IMR-90 (cell line): ENCODE measurements around the gene PRTFDC1. TPM values are rescaled to one million over a fixed set of nuclear protein-coding genes. Genes with fewer than 3 reads are reported as not detected.

Experiments used
- ATAC-seq: fragments of 200-7000 bp; cut with Tn5 transposase; 2 replicates; pipeline ENCODE4 v1.9.1; 2020; ENCODE audit warnings: low read depth, mild to moderate bottlenecking, moderate library complexity
- BruUV-seq: library from RNA; stranded (reverse); fragments of 400-500 nt; replicated peaks from 2 replicates; lab custom pipeline; 2021; lab: Mats Ljungman, UMichigan
- CTCF ChIA-PET: fragments of 300-600 bp; formaldehyde crosslinking; extraction: SDS; loops from one replicate; lab custom pipeline; 2021; ENCODE audit warnings: antibody characterized with exemption; lab: Yijun Ruan, JAX
- POLR2A ChIA-PET: fragments of 300-600 bp; sonication (Branson Sonifier 250); formaldehyde crosslinking; loops from one replicate; lab custom pipeline; 2022; ENCODE audit warnings: antibody characterized with exemption; ENCODE audit not compliant: unreplicated experiment; lab: Charles Lee
- DNase-seq: peaks from one replicate; pipeline ENCODE4 v3.0.0; 2013
- H2AFZ ChIP-seq: replicated peaks from 2 replicates; pipeline ENCODE3; 2013; ENCODE audit warnings: low read length, mild to moderate bottlenecking; ENCODE audit not compliant: poor library complexity
- H2AK5ac ChIP-seq: 2 replicates; pipeline ENCODE4 v1.6.1; 2013; ENCODE audit warnings: low read depth, low read length, inconsistent platforms
- H2AK9ac ChIP-seq: replicated peaks from 2 replicates; pipeline ENCODE3; 2013; ENCODE audit warnings: mild to moderate bottlenecking, low read depth, low read length, moderate library complexity; ENCODE audit not compliant: poor library complexity
- H2BK120ac ChIP-seq: 2 replicates; pipeline ENCODE4 v1.6.1; 2013; ENCODE audit warnings: low read depth, low read length, inconsistent platforms
- H2BK15ac ChIP-seq: 3 replicates; pipeline ENCODE4 v1.6.1; 2013; ENCODE audit warnings: low read depth, low read length, inconsistent platforms
- H2BK20ac ChIP-seq: 2 replicates; pipeline ENCODE4 v1.6.1; 2013; ENCODE audit warnings: low read depth, mild to moderate bottlenecking, inconsistent platforms, low read length, moderate library complexity
- H2BK5ac ChIP-seq: 2 replicates; pipeline ENCODE4 v1.6.1; 2013; ENCODE audit warnings: mild to moderate bottlenecking, low read depth, low read length, inconsistent platforms; ENCODE audit not compliant: poor library complexity, severe bottlenecking
- H3K14ac ChIP-seq: replicated peaks from 2 replicates; pipeline ENCODE4 v1.6.1; 2013; ENCODE audit warnings: low read depth, low read length, inconsistent platforms
- H3K18ac ChIP-seq: 2 replicates; pipeline ENCODE4 v1.6.1; 2013; ENCODE audit warnings: low read depth, low read length, control low read depth
- H3K23ac ChIP-seq: 2 replicates; pipeline ENCODE4 v1.6.1; 2013; ENCODE audit warnings: low read depth, low read length, inconsistent platforms
- H3K27ac ChIP-seq: 2 replicates; pipeline ENCODE4 v1.5.1; 2013; ENCODE audit warnings: mild to moderate bottlenecking, control low read depth, low read length; ENCODE audit not compliant: insufficient read depth
- H3K27me3 ChIP-seq: 2 replicates; pipeline ENCODE4 v1.6.1; 2013; ENCODE audit warnings: low read length; ENCODE audit not compliant: control insufficient read depth, insufficient read depth
- H3K36me3 ChIP-seq: 2 replicates; pipeline ENCODE4 v1.6.1; 2013; ENCODE audit warnings: low read length, mixed read lengths; ENCODE audit not compliant: control insufficient read depth, insufficient read depth
- H3K4ac ChIP-seq: 2 replicates; pipeline ENCODE4 v1.6.1; 2013; ENCODE audit warnings: low read depth, low read length, inconsistent platforms
- H3K4me1 ChIP-seq: 2 replicates; pipeline ENCODE4 v1.6.1; 2013; ENCODE audit warnings: low read length, mixed read lengths; ENCODE audit not compliant: control insufficient read depth, insufficient read depth
- H3K4me2 ChIP-seq: 2 replicates; pipeline ENCODE4 v1.6.1; 2013; ENCODE audit warnings: low read depth, mild to moderate bottlenecking, control low read depth, low read length, moderate library complexity
- H3K4me3 ChIP-seq: 2 replicates; pipeline ENCODE4 v1.5.1; 2013; ENCODE audit warnings: low read depth, mild to moderate bottlenecking, control low read depth, low read length, moderate library complexity; ENCODE audit not compliant: insufficient read depth
- H3K56ac ChIP-seq: 2 replicates; pipeline ENCODE4 v1.6.1; 2013; ENCODE audit warnings: low read length, inconsistent platforms; ENCODE audit not compliant: insufficient read depth; ENCODE audit errors: extremely low read depth
- H3K79me1 ChIP-seq, 2 experiments: 2 replicates each; pipeline ENCODE4 v1.6.1; 2013; ENCODE audit warnings: low read length in 2 of 2, inconsistent platforms in 1 of 2, low read depth in 1 of 2
- H3K9ac ChIP-seq: 2 replicates; pipeline ENCODE4 v1.6.1; 2013; ENCODE audit warnings: low read depth, low read length, control low read depth
- H3K9me1 ChIP-seq: 2 replicates; pipeline ENCODE4 v1.6.1; 2013; ENCODE audit warnings: low read length, inconsistent platforms; ENCODE audit not compliant: insufficient read depth
- H3K9me3 ChIP-seq: 2 replicates; pipeline ENCODE4 v1.6.1; 2013; ENCODE audit warnings: low read length; ENCODE audit not compliant: control insufficient read depth, insufficient read depth
- H4K20me1 ChIP-seq: 2 replicates; pipeline ENCODE4 v1.6.1; 2013; ENCODE audit warnings: low read length, inconsistent platforms; ENCODE audit not compliant: insufficient read depth
- H4K5ac ChIP-seq: 2 replicates; pipeline ENCODE4 v1.6.1; 2013; ENCODE audit warnings: mild to moderate bottlenecking, low read depth, low read length, control low read depth
- H4K8ac ChIP-seq, 2 experiments: 2 replicates each; pipeline ENCODE4 v1.6.1; 2013; ENCODE audit warnings: low read depth in 2 of 2, low read length in 2 of 2, control low read depth in 1 of 2, inconsistent platforms in 1 of 2
- H4K91ac ChIP-seq: 2 replicates; pipeline ENCODE4 v1.6.1; 2013; ENCODE audit warnings: low read depth, low read length, inconsistent platforms; ENCODE audit not compliant: insufficient read depth
- CHD1 ChIP-seq: IDR thresholded peaks from 2 replicates; pipeline ENCODE4 v1.6.1; 2012; ENCODE audit warnings: low read depth, low read length, improper control_type of control experiment
- FOS ChIP-seq: fragments of 150-350 bp; IDR thresholded peaks from 2 replicates; pipeline ENCODE4 v1.6.1; 2016; ENCODE audit warnings: low read depth, low read length
- MAZ ChIP-seq: IDR thresholded peaks from 2 replicates; pipeline ENCODE4 v1.6.1; 2012; ENCODE audit warnings: low read depth, mild to moderate bottlenecking, low read length, improper control_type of control experiment, moderate library complexity, borderline replicate concordance
- MXI1 ChIP-seq: IDR thresholded peaks from 2 replicates; pipeline ENCODE4 v1.6.1; 2012; ENCODE audit warnings: low read depth, mild to moderate bottlenecking, low read length, moderate library complexity, borderline replicate concordance
- RFX5 ChIP-seq: IDR thresholded peaks from 2 replicates; pipeline ENCODE4 v1.8.0; 2012; ENCODE audit warnings: low read depth, mild to moderate bottlenecking, low read length, moderate library complexity
- WGBS, 2 experiments: methylation state at CpG; one replicate each; pipeline versions ENCODE4 v1.1.5 to v1.1.7; 2013; ENCODE audit warnings: missing lambda C conversion rate in 2 of 2; ENCODE audit not compliant: insufficient read length in 1 of 2; ENCODE audit errors: extremely low coverage in 2 of 2; 5-methylcytosine and 5-hydroxymethylcytosine counted together
- dilution Hi-C: fragments of 300-500 bp; cut with HindIII; formaldehyde crosslinking; loops from one replicate; pipeline ENCODE4 v1.14.3; 2018; ENCODE audit warnings: low sequenced_read_pairs; ENCODE audit not compliant: unreplicated experiment
- in situ Hi-C: fragments of 300-500 bp; cut with MboI; formaldehyde crosslinking; loops from 3 replicates; pipeline ENCODE4 v1.14.3; 2019; ENCODE audit warnings: low sequenced_read_pairs, inconsistent platforms, mixed read lengths
- intact Hi-C: fragments of 100-400 bp; cut with micrococcal nuclease; formaldehyde crosslinking; loops from 2 replicates; pipeline ENCODE4 v1.10.0; 2022
- polyA plus RNA-seq, 3 experiments: library from polyadenylated mRNA; depleted of rRNA; stranded (reverse); fragments of >200 nt; gene quantifications; 2 replicates each; pipeline ENCODE4 v1.2.3, GENCODE V29; 2012; ENCODE audit warnings: low replicate concordance in 1 of 3
- total RNA-seq: library from RNA; depleted of rRNA; stranded (reverse); fragments of >200 nt; gene quantifications from 2 replicates; pipeline ENCODE4 v1.2.3, GENCODE V29; 2012

The PRTFDC1 gene
- total and polyA plus RNA-seq, 2 of the 4 experiments (the other 2 are of a cell fraction) = 12.3 to 17.9 TPM

- Histone ChIP-seq H2BK20ac (no peak overlapping the region), H3K14ac (no peak overlapping the region), H3K4ac (no peak overlapping the region), H3K56ac (no peak overlapping the region), H3K79me1 (peaks cover 0 to 8% of the 10 kb centered on the region in 2 experiments; a peak in 1 of 4 replicates), H3K23ac (no peak overlapping the region), H4K5ac (no peak overlapping the region), H3K36me3 (no peaks in the 10 kb centered on the region), H2BK5ac (no peak overlapping the region), H4K91ac (peak overlapping the region; percentile 20; the same call in 1 of the 2 replicates), H3K9me3 (no peaks in the 10 kb centered on the region), H3K9ac (no peak overlapping the region), H4K8ac (no peak overlapping the region), H3K4me1 (peaks cover 7% of the 10 kb centered on the region), H2BK15ac (no peak overlapping the region), H2AK9ac (no peak overlapping the region), H3K27ac (no peak overlapping the region), H2AFZ (no peak overlapping the region), H2AK5ac (no peak overlapping the region), H3K4me3 (no peak overlapping the region), H3K27me3 (no peaks in the 10 kb centered on the region), H3K9me1 (peaks cover 13% of the 10 kb centered on the region), H2BK120ac (peak overlapping the region; percentile 27; the same call in 1 of the 2 replicates), H4K20me1 (no peaks in the 10 kb centered on the region), H3K4me2 (no peak overlapping the region), H3K18ac (no peak overlapping the region)
- POLR2A ChIA-PET = no interaction called here
- dilution Hi-C loops = no loop called here
- no TSS peak for BruUV-seq
- intact Hi-C loops = no loop called here
- in situ Hi-C loops = no loop called here
- CTCF ChIA-PET = no interaction called here
- DNase-seq (no peak), ATAC-seq (no peak)
- WGBS, 2 experiments = 94 to 100% methylated on average over 1 to 4 of the region's 4 CpGs
- no peak for TF ChIP-seq MXI1
- TF ChIP-seq CHD1 = no peak
- no peak for TF ChIP-seq MAZ
- no peak for TF ChIP-seq RFX5
- no peak for TF ChIP-seq FOS
These were observed 47.6 kb downstream of the PRTFDC1 start for GRCh38 chr10:24904824-24905223.
